Activated CD4-positive, alpha-beta T cell treated with anti-CD3 and anti-CD28 coated beads, Interleukin-10, Interleukin-2, amounts not matched to agents 100 ng/mL and 50 ng/mL, durations not matched to agents 16 hours and 8 hours (primary cell): ENCODE measurements around the gene HDDC2.

ENCODE experiments used
- DNase-seq: peaks from one replicate; pipeline ENCODE4 v3.0.0-alpha.2; 2020

The HDDC2 gene

DNA sequence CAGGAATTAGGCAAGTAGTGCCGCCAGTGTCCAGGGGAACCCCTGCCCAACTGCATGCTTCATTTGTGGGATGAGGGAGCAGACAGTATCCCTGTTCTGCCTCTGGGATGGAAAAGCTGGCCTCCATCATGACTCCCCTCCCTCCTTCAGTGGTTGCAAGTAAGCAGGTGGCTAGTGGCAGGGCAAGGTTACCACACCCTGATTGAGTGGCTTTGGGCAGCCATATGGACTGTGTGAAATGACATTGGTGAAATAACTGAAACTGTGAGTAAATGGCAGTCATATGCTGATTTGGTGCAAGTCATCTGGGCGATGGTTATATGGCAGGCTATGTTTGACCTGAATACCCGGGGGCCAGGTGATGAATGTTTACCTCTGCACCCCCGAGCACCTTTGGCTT, 33.0 kb downstream of the HDDC2 start:
- DNase-seq, result no peak

DNA sequence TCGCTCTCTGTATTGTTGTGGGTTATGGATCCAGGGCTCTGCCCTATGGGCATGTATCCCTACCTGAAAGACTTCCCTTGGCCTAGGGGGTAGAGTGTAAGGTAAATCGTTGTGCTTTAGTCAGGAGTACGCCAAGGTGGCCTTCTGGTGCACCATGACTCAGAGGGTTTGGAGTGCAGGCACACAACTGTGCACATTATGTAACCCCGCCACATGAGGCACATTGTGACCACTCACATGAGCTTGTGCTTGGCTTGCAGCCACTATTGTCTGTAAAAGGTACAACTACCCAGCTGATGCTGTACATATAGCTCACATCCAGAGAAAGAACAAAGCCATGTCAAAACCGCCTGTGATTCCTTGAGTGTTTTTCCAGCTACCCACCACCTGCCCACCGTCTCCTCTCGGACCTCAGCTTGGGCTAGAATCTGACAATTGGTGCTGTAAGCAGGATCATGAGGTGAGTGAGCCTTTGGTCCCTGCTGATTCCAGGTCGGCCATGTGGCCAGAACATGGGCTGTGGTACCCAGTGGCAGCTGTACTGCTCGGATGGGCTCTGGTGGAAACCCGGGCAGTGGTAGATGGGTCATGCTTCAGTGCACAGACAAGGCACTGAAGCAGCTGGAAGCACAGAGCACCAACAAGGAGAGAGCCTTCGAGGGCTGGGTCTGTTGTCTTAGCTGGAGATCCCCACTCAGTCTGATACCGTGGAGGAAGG, 33.8 kb downstream of the HDDC2 start:
- DNase-seq, result no peak

DNA sequence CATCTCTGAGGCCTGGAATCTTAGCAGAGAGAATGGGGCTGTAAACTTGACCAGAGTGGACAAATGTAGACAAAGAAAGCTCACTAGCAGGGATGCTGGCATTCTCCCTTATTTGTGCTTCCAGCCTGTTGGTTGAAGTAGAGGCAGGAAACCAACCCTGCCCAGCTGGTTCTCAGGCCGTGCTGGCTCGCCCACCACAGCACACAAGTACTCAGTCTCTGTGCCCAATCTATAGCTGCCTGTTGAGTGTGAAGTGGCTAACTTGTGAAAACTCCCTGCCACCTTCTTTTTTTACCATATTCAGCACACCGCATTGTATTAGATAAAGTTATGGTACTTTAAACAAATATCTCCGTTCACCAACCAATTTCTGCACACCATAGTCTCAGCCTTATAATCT, 37.3 kb downstream of the HDDC2 start:
- no peak for DNase-seq

DNA sequence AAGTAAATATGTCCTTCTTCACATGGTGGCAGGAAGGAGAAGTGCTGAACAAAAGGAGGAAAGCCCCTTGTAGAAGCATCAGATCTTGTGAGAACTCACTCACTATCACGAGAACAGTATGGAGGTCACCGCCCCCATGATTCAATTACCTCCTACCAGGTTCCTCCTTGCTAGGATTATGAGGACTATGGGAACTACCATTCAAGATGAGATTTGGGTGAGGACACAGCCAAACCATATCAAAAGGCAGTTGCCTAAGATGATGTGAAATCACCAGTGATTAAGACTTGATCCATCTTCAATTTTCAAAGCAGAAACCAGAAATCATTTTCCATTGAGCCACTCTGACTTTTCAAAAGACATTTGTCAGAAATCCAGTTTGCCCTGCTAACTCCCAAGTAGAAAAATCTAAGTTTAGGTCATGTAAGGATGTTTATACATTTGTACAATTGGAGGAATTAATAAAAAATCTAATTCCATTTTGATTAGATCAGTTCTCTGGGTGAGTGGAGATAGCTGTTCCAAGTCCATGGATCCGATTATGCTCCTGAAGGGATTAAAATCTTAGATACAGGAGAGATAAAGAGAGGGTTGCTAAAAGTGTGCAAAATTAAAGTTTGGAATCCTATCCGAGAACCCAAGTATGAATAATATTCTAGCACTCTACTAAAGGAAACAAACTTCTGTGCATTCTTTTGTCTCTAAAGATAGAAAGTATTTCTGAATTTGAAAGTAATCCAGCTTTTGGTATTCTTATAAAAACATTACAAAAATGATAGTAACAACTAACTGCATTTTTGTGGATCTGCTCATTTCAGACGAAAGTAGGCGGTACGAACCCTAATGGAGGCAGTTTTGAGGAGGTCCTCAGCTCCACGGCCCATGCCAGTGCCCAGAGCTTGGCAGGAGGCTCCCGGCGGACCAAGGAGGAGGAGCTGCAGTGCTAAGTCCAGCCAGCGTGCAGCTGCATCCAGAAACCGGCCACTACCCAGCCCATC, 39.5 kb downstream of the HDDC2 start:
- no peak for DNase-seq

DNA sequence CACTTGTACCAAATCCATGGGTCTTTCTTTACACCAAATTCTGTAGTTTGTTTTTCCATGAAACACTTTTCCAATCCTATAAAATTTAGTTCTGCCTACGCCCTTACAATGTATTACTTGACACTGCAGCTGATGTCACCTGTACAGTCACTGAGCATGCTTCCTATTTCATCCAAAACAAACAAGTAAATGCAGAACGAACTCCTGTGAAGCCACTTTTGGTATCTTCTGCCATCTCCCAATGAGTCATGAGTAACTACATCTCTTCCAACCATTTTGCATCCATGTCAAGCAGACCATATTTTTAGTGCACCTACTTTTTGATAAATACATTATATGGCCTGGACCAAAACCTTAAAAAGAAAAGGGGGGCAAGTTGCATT, 42.4 kb downstream of the HDDC2 start:
- no peak for DNase-seq

DNA sequence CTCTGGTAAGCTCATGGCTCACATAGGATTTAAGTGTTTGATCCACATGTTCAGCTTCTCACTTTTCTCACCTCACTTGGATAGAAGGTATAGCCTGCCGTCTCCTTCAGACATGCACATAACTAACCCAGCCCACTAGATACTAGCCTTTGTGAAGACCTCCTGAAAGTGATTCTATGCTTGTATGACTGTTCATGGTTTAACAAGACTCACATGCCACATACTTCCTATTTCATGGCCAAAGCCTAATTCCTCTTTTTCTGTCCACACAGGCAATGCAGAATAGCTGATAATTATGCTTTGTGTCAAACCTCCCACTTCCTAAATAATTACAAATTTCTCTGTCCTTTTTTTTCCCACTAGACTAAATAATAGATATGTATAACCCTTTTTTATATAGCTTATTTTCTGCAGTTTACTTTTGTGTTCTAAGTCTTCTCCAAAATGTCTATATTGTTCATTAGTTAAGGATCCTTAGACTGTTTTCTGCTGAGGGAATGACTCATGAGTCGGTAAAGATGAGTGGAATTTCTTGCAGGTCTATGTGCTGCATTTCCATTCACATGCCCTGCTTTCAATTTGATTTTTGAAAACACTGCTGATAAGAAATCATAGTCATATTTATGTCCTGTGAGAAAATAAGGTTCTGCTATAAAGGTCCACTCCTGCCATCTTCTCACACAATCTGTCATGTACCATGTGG, 43.0 kb downstream of the HDDC2 start:
- DNase-seq, result no peak

DNA sequence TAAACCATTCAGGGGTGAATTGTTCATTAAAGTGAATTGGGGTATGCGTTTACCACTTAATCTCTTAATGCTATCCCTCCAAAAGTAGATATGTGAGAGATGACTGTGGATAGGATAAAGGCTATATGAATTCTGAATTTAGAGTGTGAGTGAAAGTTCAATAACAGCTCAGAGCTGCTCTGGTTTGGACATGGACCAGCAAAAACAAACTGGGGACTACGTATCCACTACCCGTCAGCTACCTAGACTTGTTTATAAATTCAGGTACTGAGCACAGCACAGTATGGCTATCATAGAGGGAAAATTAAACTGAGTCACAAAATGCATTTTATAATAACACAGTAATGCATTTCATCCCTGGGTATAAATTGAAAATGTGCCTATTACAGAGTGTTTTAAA, 44.4 kb downstream of the HDDC2 start:
- no peak for DNase-seq

DNA sequence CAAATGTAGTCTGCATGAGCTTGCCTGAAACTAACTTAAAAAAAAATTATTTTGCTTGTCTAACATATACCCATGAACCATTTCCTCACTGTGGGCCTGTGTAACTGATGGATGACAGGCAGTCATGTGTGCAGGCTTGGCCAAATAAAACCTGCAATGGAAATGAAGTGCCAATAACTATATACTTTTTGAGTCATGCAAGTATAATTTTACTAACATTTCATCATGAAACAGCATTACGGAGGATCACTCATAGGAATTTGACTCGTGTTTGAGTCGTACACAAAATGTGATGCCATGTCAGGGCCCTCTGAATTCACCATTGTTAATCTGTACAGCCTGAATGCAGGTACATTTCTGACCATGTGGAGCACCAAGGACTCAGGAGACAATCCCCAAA, 46.6 kb downstream of the HDDC2 start:
- DNase-seq, result no peak

DNA sequence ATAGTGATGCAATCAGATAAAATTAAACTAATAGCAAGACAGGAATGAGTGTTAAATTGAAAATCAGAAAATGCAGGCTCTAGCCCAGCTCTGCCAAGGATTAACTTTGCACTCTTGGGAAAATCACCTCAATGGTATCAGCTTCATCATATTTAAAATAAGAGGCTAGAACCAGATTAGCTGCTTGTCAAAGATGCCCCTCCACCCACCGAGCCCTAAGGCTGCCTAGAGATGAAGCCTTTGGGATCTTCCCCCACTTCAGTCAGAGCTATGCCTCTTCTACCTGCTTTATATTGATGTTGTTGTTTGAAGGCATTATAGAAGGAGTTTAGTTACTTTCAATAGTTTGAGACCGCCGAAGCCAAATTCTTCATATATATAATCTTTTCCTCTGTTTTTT, 47.4 kb downstream of the HDDC2 start:
- no peak for DNase-seq

DNA sequence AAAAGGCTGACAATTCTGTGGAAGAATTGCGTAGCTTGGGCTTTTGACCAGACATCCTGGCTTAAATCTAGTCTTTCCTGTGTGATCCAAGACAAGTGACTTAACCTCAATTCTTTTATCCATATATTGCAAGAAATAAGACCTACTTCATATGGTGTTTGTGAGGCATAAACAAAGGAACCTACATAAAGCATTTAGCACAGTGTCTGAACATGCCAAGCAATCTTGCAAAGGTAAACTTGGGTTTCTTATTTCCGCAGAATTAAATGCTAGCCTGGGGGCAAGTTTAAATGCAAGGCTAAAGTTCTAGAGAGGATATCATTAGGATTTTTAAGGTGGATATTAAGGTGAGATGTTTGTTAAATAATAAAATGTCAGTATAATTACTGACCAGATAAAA, 47.9 kb downstream of the HDDC2 start:
- DNase-seq, result no peak

DNA sequence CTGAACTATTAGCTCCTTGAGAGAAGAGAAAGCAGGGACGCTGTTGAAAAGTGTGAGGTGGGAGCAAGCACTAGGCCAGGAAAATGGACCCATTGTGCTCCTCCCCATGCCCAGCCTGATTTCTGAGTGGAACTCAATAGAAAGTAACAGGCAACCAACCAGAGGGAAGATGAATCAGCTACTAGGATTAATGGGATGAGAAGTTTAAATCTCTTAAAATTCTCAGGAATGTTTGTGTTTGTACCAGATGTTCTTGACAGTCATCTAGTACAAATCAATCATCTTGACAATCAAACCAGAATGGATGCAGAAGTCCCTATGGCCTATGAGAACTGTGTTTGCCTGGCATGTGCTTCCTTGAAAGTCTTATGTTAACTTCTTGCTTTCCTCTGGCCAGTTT, 48.9 kb downstream of the HDDC2 start:
- no peak for DNase-seq

DNA sequence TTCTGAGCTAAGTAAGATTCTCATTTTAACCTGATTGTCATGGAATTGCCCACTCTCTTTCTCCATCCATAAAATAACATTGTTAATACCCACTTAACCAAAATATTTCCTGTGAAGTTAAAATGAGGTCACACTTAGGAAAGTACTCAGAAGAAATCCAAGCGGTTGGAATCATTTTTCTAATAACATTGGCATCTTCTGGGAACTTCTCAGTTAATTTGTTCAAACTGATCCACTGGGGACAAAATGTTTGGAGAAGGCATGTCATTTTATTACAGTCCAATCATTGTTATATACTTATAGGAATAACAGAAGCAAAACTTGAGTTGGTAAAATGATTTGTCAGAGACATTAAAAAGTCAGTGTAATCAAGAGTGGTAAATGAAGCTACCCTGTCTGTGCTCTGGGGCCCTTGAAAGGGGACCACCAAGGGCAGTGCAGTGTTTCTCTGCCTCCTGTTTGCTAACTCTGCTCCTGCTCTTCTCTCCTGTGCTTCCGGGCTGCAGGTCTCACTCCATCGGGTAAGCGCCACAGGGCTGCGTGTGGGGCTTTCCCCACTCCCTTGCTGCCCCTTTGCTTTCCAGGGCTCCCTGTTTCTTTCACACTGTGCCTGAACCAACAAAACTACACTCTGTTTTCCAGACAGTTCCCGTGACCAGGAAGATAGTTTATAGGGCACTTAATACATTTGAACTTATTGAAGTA, 50.1 kb downstream of the HDDC2 start:
- DNase-seq, result no peak

DNA sequence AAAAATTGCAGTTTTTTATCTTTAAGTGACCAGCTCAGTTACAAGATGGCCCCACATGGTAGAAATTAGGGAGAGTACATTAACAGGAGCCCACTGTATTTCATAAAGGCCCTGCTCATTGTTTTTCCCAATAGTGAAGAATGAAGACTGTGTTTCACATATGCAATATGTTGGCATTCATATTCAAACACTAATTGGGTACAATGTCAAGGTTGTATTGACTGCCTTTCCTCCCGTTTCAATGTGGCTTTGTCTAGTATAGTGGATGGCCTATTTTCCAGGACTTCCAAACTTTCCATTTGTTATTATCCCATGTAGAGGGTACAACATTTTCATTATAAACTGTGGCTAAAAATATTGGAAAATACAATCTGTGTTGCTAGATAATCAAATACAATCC, 51.3 kb downstream of the HDDC2 start:
- DNase-seq, result no peak

DNA sequence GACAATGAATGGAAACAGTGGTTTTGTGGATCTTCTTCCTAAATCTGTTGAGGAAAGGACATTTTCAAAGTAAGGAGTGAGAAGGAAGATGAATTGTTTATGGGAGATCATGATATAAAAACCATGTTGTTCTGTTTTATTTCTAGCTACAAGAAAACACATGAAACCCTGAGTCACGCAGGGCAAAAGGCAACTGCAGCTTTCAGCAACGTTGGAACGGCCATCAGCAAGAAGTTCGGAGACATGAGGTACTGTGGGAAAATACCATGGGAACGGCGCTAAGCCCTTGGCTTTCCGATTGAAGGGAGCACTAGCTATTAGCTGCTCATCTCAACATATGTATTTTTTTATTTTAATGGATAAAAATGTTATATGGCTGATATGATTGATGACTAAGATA, 53.6 kb downstream of the HDDC2 start:
- DNase-seq, result no peak

DNA sequence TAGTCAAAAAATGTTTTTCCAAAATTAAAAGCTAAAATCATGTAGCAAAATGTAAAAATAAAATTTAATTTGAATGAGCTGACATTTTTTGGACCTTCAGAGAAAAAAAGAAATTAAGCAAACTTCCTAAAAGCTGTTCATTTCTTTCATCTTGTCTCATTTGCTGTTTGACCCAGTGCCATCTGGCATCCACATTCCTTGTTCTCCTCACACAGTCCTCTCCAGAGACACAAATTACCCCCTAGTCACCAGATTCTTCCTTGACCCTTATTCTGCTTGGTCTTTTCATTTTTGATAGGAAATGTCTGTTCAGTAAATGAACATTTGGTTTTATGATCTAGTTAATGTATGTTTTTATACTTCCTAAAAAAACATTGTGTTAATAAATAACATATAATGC, 55.2 kb downstream of the HDDC2 start:
- no peak for DNase-seq

DNA sequence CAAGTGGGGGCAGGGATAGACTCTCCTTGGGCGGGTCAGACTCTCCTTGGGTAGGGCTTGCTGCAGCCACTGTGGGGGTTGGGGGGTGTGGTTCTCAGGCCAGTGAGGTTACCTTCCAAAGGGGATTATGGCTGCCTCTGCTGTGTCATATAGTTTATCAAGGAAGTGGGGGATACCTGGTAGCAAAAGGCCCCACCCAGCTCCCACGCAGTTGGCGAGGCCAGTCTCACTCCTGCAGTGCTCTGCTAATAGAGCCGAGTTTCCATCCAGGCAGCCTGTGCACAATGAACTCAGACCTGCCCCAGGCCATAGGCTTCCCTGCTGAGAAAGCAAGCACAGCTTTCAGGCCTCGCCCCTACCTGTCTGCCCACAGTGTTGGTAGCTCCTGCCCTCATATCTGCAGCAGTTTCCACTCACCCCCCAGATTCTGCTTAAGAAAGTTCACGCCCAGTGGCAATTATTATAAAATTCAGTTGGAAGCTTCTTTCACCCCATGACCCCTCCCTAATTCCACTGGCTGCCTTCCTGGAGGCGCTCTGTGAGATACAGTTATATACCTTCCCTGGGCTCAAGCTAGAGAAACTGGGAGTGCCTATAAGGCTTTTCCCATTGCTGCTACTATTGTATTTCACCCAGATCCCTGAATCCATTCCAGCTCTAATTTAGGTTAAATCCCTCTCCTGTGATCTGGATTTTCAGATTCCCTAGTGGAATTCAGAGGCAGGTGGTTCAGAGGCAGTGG, 56.1 kb downstream of the HDDC2 start:
- no peak for DNase-seq

DNA sequence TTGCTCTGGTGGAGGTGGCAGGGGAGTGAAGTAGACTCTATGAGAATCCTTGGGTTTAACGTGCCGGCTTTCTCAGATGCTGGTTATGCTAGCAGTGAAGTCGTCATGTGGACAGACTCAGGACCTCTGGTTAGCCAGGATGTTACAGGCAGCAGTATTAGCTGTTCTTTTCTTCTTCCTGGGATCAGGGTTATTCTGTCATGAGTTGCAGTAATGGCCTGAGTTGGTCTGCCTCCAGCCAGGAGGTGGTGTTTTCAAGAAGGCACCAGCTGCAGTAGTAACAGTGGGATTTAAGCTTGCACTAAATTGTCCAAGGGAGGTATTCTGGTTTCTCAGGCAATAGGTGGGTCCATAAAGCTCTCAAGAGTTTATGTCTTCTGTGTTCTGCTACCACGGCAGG, 56.7 kb downstream of the HDDC2 start:
- DNase-seq, result no peak

DNA sequence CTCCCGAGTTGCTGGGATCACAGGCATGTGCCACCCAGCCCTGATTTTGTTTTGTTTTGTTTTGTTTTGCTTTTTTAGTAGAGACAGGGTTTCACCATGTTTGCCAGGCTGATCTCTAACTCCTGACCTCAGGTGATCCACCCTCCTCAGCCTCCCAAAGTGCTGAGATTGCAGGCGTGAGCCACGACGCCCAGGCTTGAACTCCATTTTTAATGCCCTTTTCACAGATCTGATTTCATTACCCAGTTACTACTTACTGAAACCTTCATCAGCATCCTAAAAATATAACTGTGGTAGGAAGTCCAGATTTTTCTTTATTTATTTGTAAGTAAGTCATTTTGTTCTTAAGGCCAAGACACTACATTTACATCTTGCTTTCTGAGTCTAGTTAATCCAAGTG, 64.0 kb downstream of the HDDC2 start:
- DNase-seq, result no peak

DNA sequence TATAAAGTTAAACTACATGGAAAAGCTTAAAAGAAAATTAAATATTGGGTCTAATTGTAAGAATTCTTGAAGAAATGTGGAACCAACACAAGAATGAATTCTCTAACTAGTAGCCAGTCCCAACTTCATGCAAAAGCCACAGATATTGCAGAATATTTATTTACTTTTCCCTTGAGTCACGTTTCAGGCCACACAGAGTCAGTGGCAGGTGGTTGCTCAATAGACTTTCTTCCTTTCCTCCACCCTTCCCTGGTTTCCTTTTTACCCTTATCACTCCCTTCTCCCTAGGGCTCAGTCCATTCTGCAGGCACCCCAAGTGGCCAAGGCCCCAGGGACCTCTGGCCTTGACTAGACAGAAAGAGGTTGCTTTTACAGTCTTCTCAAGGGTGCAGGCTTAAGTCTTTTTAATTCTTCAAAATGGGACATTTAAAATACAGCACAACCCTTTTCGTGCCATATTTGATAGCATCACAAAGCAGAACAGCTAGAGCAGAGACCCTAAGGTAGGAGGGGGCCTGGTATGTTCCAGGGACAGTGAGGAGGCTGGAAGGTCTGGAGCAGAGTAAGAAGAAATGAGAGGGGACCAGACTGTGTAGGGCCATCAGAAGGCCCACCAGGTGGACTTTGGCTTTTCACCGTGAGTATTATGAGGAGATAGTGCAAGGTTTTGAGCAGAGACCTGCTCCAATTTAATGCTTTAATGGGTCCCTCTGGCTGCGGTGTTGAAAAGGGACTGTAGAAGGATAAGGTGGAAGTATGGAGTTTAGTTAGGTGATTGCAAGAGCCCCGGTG, 65.0 kb downstream of the HDDC2 start:
- no peak for DNase-seq

DNA sequence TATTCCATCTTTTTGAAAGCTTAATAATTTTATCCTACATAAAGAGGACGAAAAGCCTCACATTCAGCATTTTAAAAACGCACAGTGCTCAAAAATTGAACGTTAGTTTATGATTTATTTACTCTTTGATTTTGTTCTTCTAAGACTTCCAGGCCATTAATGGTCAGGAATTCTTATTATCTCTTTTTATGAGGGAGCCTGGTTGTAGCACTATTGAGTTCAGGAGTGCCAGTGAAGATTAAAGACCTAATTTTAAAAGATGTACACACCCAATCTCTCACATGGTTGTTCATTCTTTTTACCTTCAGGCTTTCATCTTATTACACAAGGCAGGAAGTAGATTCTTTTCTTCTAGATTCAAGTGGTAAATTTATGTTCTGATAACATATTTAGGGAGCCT, 68.6 kb downstream of the HDDC2 start:
- DNase-seq, result no peak

DNA sequence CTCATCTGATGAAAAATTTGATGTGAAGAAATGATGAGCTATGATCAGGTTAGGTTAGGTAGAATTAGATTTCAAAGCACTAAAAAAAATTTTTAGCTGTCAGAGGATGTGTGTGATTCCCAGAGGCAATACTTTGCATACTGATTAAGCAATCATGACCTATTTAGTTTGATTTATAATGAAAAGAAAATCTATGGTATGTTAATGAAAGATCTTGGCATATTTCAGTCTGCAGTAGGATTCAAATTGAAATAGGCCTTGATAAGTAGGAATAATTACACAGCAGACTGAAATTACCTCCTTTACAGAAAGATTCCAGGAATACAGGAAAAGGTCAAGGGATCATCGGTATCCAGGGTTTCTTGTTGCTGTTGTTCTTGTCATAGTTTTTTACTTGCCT, 69.3 kb downstream of the HDDC2 start:
- DNase-seq, result no peak
